ENCODE results near the gene MICOS13. TPM values are rescaled to one million over a fixed set of nuclear protein-coding genes. Genes with fewer than 3 reads are reported as not detected.

The MICOS13 gene
- total RNA-seq, 1 donor from 2014 or later, result 75.4 TPM

DNA sequence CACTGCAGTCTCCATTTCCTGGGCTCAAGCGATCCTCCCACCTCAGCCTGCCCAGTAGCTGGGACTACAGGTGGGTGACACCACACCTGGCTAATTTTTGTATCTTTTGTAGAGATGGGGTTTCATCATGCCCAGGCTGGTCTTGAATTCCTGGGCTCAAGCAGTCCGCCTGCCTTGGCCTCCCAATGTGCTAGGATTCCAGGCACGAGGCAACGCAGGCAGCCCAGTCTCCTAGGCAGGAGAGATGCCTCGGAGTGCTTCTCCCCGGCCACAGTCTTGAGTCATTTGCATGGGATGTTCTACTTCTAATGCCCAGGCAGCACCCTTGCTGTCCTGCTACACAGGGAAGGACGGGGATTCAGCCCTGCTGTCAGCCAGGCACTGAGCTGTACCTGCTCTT, 8.7 kb downstream of the MICOS13 start:
- no peak for DNase-seq (ENCODE audit: low spot score)

DNA sequence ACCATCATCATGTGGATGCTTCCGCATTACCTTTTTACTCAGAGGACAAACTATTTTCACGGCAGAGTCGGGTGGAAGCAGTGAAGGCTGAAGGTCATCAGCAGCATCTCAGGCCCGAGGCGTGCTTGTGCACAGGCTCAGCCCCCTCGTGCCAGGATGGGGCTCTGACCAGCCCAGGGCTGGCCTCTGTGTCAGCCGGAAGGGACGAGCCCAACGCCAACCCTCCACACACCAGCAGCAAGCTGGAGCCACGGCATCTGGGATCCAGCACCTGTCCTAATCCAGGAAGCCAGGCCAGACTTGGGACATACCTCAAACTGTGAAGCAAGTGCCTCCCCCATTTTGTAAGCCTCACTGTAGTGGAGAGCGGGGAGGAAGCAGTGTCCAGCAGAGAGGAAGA, 11.1 kb downstream of the MICOS13 start:
- no peak for DNase-seq (ENCODE audit: low spot score)

- no peak for DNase-seq (ENCODE audit: low spot score)
These were observed 12.5 kb downstream of the MICOS13 start for GRCh38 chr19:5667751-5668271.

- DNase-seq (ENCODE audit: low spot score), result no peak
These were observed 13.2 kb downstream of the MICOS13 start for GRCh38 chr19:5666921-5667610.

GRCh38 chr19:5665781-5666513, 14.4 kb downstream of the MICOS13 start:
- DNase-seq (ENCODE audit: low spot score), result no peak

DNA sequence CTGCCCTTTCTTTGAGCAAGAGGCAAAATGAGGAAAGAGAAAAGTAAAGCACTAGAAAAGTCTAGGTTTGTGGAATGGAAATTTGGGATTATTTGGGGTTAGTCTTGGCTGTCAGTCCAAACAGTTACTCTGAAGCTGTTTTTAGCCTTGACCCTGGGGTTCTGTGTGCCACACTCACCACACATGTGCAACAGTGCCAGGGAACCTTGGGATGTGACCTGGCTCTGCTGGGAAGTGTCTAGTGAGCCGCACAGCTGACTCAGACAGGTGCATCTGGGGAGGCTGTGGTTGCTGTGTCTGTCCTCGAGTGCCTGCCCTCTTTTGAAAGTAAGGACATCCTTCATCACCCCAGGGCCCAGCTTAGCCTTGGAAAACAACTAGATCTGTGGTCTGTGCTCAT, 15.8 kb downstream of the MICOS13 start:
- DNase-seq (ENCODE audit: low spot score), result no peak

DNA sequence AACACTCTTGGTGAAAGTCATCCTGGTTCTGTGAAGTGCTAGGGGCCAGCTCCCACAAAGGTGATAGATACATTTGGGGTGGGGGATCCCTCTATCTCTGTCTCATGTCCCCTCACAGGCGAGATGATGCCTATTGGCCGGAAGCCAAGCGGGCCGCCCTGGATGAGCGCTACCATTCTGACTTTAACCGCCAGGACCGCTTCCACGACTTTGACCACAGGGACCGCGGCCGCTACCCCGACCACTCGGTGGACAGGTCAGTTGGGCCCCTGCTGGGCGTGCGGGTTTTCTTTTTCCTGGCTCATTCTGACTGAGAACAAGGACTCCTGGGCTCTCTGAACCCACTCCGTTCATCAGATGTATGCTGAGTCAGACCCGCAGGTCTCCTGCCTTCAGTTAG, 16.4 kb downstream of the MICOS13 start:
- DNase-seq (ENCODE audit: low spot score), result no peak

- no peak for DNase-seq (ENCODE audit: low spot score)
These were observed 18.8 kb downstream of the MICOS13 start for GRCh38 chr19:5661483-5661882.

DNA sequence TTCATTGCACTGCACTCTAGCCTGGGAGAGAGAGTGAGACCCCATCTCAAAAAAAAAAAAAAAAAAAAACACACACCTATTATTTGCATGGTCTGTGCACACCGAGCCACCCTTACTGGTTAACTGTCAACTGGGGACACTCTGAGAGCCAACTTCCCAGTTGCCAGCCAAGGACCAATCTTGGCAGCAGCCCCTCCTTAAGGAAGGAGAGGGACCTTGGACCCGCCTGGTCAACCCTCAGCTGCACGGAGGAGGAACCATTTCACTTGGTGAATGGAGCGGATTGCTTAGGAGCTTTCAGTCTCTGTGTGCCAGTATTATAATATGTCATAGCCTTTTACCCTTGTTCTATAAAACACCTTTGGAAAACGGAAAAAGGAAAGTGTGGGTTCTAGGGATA, 24.9 kb downstream of the MICOS13 start:
- DNase-seq (ENCODE audit: low spot score), result peak; percentile 47

- peak; percentile 20 for DNase-seq (ENCODE audit: low spot score)
These were observed 25.4 kb downstream of the MICOS13 start for GRCh38 chr19:5654931-5655330.

- DNase-seq (ENCODE audit: low spot score), result peak; percentile 62
These were observed 28.1 kb downstream of the MICOS13 start for GRCh38 chr19:5652261-5652660.

DNA sequence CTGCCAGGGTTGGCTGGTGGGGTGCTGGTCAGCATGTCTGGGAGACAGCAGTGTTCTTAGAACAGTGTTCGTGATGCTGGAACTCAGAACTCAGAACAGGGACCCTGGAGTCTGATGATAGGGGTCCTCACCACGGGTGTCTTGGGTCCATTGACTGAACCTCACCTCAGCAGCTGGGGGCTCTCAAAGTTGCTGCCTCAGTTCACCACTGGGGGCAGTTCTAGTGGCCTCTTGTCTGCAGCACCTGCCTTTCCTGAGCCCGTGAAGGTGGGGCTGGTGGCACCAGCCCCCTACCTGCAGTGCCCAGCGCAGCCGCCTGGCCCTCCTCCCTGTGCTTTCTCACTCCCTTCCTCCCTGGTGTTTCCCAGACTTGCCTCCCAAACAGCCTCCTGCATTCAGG, 29.0 kb downstream of the MICOS13 start:
- peak; percentile 77 for DNase-seq (ENCODE audit: low spot score)

- DNase-seq (ENCODE audit: low spot score), result no peak
These were observed 31.9 kb downstream of the MICOS13 start for GRCh38 chr19:5648464-5648863.

GRCh38 chr19:5646703-5647102, 33.6 kb downstream of the MICOS13 start:
- peak; percentile 37 for DNase-seq (ENCODE audit: low spot score)

DNA sequence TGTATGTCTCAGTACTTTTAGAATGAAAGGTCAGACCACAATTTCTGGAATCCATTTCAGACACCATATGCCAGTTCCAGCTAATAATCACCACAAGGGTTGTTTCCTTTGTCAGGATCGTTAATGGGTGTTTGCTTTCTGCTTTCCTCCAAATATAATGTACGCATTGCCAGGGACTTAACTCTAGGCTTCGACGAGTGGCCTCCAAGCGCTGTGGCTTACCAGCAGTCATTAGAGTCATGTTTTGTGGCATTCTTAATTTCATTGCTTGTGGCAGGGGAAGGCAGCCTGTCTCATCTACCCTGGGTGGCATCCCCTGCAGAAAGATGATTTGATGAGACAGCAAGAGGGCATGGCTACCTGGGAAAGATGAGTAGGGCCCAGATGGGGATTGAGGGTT, 34.9 kb downstream of the MICOS13 start:
- peak; percentile 60 for DNase-seq (ENCODE audit: low spot score)

DNA sequence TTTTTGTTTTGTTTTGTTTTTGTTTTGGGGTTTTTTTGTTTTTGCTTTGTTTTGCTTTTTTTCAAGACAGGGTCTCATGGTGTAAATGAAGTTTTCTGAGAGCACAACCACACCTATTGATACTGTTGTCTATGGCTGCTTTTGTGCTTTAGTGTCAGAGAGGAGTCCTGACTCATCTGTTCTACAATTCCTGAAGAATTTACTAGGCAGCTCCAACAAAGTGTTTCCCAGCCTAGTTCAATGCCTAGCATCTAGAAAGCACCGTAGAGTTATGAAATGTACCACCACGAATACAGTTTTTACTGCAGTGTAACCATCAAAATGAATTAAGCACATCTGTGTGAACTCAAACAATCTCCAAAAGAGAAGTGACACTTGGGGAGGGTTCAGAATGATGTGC, 36.3 kb downstream of the MICOS13 start:
- no peak for DNase-seq (ENCODE audit: low spot score)

GRCh38 chr19:5643060-5643459, 37.3 kb downstream of the MICOS13 start:
- DNase-seq (ENCODE audit: low spot score), result no peak

DNA sequence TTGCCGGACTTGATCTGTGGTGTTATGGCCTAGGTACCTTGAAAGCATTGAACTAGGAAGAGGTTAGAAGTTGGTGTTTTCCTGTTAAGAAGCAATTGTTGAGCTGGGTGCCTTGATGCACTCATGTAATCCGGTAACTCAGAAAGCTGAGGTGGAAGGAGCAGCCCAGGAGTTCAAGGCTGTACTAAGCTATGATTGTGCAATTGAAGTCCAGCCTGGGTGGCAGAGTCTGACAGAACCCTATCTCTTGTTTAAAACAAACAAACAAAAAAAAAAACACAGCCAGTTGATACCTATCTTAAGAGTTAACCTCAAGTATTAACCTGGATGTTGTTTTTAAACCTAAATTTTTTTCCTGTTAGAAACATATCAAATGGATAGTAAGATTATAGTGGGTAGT, 38.1 kb downstream of the MICOS13 start:
- DNase-seq (ENCODE audit: low spot score), result no peak

- no peak for DNase-seq (ENCODE audit: low spot score)
These were observed 39.1 kb downstream of the MICOS13 start for GRCh38 chr19:5641171-5641570.

GRCh38 chr19:5637971-5638370, 42.3 kb downstream of the MICOS13 start:
- DNase-seq (ENCODE audit: low spot score), result no peak

DNA sequence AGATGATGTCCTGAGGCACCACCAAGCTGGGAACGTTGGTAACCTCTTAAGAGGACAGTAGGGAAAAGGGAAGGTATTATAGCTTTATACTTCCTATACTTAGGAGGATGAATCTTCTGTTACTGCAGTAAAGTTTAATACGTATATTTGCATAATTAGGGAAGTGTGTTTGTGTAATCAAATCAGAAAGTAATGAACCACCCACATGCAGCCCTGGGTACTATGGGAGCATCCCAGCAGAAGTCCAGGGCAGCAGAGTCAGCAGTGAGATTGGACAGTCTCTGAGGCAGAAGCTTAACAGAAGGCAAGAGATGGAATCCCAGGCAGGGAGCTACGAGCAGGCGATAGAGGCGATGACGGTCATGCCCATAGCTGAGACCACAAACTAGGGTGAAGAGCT, 44.9 kb downstream of the MICOS13 start:
- DNase-seq (ENCODE audit: low spot score), result no peak

- no peak for DNase-seq (ENCODE audit: low spot score)
These were observed 47.7 kb downstream of the MICOS13 start for GRCh38 chr19:5632657-5633056.

DNA sequence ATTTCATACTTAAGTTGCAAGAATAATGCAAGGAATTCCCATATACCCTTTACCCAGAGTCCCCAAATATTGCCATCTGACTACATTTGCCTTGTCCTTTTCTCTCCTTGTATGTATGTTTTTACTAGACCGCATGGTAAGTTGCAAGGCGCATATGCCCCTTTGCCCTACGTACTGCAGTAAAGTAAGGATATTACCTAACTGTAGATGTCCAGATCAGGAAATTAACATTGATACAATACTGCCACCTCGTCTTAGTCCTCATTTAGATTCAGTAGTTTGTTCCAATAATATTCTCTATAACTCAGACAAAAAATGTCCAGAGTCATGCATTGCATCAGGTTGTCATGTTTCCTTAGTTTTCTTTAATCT, 48.1 kb downstream of the MICOS13 start:
- no peak for DNase-seq (ENCODE audit: low spot score)
